Measurements from ENCODE around the gene TMEM19.

TMEM19 gene

DNA sequence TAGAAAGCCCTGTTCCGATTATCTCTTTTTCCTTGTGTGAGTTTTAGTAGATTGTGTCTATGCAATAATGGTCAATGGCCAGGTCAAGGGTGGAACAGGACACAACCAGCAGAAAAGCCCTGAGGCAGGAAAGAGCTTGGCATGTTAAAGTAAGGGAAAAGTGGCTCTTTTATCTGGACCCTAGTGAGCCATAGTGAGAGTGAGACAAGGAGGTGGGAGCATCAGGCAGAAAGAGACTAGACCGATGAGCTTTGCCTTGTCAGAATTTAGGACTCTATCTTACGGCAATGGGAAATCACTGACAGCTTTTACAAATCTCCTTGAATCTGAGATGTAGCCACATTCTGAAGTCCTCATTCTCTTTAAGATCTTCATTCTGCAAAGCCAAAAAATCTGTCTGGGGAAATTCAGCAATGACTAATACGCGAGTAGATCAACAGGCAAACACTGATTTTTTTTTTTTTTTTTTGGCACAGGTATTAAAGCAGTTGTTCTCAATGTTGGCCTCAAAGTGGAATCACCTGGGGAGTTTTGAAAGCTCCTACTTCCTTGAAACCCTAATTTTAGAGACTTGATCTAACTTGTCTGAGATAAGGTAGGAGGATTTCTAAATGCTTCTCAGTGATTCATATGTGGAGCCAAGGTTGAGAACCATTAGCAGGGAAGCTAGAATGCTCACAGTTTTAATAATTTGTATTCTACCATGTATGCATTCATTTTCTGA is 33.9 kb downstream of the TMEM19 start:
- no peak for DNase-seq (ENCODE audit: low spot score)

DNA sequence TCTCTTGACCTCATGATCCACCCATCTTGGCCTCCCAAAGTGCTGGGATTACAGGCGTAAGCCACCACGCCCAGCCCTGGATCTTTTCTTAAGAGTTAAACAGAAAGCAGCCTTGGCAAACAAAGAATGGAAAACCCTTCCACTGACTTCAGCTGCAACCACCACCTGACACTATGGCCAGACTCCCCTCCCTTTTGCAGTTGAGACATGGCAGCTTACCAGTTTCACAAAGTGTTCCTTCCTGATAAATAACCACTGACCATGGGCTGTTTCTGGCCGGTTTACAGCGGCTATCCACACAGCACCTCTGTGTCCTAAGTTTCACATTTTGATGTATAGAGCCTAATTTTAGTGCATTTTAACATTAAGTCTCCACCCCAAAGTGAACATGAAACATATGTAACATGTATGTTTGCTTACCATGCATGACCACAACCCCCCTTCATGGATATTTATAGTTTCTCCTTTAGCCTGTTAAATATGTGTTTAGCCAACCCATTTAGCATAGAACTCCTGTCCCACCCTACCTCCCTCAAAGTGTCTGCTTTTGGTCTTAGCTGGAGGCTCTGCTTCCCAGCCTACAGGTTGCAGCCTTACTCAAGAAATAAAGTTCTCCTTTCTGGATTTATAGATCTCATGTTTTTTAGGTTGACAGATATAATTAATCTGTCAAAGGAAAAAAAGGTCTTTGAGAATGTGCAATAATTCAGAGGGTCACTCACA is 36.1 kb downstream of the TMEM19 start:
- DNase-seq (ENCODE audit: low spot score): no peak

DNA sequence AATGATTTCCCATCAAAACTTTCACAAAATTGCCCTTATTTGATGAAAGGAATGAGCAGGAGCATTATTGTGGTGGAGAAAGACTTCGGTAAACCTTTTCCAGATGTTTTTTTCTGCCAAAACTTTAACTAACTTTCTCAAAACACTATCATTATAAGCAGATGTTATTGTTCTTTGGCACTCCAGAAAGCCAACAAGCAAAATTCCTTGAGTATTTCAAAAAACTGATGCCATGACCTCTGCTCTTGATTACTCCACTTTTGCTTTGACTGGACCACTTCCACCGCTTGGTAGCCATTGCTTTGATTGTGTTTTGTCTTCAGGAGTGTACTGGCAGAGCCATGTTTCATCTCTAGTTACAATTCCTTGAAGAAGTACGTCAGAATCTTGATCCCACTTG is 39.1 kb downstream of the TMEM19 start:
- no peak for DNase-seq (ENCODE audit: low spot score)

DNA sequence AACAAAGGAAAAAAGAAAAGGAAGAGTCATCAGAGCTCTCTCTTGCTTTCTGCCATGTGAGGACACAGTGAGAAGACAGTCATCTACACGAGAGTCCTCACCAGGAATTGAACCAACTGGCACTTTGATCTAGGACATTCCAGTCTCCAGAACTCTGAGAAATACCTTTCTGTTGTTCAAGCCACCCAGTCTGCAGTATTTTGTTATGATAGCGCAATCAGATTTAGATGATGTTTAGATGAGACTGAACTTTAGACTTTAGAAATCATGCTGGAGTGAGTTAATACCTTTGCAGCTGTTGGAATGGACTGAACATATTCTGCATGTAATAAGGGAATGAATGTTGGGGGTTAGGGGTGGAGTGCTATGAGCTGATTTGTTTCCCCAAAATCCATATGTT is 40.7 kb downstream of the TMEM19 start:
- no peak for DNase-seq (ENCODE audit: low spot score)

DNA sequence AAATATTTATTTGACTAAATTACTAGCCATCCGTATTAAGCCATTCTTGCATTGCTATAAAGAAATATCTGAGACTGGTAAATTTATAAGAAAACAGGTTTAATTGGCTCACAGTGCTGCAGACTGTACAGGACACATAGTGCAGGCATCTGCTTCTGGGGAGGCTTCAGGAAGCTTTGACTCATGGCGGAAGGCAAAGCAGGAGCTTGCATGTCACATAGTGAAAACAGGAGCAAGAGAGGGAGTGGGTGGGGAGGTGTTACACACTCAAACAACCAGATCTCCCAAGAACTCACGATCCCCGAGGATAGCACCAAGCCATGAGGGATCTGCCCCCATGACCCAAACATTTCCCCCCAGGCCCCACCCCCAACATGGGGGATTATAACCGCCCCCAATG is 42.1 kb downstream of the TMEM19 start:
- no peak for DNase-seq (ENCODE audit: low spot score)

DNA sequence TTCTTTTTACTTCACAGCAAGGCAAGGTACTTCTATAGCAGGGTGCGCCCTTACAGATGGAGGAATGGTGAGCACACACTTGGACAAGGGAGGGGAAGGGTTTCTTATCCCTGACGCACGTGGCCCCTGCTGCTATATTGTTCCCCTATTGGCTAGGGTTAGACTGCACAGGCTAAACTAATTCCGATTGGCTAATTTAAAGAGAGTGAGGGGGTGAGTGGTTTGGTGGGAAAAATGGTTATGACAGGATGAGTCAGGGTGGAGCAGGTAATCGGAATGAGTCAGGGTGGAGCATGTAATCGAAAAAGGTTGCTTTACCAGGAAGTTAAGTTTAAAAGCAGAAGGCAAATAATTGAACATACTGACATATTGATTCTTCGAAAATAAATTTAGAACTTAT is 45.1 kb downstream of the TMEM19 start:
- DNase-seq (ENCODE audit: low spot score): no peak

DNA sequence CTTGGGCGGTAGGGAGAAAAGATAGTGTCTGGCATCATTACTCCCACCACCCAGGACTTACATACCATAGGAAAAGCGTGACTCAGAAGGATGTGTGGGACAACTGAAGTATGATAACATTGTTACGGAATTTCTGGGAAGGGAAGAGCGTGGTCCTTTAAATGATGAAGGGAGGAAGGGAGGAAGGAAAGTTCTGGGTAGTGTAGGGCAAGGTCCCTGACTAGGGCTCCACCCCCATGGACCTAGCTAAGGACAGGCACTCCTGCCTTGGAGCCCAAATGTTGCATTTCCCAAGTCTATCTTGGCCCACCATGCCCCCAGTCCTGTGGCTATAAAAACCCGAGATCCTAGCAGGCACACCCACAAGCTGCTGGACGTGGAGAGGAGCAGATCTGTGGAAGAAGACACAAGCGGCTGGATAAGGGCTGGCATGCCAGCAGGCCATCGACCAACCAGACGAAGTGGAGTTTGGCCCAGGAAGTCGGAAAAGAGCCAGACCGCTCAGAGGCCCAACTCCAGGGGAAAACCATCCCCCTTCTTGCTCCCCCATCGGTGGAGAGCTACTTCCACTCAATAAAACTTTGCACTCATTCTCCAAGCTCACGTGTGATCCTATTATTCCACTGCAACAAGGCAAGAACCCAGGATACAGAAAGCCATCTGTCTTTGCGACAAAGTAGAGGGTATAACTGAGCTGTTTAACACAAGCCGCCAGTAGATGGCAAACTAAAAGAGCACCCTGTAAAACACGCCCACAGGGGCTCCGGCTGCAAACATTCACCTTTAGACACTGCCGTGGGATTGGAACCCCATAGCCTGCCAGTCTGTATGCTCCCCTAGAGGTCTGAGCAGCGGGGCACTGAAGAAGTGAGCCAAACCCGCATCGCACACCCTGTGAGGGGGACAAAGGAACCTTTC is 45.8 kb downstream of the TMEM19 start:
- DNase-seq (ENCODE audit: low spot score): peak; percentile 14

DNA sequence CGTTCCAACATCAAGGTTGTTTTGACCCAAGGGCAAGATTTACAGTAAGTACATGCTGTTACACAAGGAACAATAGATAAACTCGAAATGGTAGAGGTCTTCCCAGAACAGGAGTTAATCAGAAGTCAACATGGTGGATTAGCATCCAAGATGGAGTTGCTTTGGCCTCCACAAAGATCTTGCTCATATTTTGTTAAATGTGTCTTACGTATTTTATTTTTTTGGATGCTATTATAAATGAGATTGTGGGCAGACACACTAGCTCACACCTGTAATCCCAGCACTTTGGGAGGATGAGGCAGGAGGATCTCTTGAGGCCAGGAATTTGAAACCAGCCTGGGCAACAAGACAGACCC is 46.5 kb downstream of the TMEM19 start:
- no peak for DNase-seq (ENCODE audit: low spot score)

DNA sequence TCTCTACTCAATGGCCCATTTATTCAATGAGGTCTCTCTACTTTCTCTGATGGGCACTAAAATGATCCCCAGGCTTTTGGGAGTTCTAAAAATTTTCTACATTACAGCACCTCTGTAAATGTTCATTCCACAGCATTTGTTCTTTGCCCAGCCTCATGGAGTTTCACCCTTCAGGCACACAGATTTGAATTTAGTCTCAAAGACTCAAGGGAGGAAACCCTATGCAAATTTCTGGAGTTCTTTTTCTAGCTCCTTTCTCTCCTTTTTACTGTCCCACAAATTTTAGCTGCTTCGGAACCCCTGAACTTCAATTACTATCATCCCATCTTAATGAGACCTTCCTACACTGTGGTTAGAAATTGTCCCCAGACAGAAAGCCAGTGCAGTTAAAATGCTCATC is 51.3 kb downstream of the TMEM19 start:
- DNase-seq (ENCODE audit: low spot score): no peak

DNA sequence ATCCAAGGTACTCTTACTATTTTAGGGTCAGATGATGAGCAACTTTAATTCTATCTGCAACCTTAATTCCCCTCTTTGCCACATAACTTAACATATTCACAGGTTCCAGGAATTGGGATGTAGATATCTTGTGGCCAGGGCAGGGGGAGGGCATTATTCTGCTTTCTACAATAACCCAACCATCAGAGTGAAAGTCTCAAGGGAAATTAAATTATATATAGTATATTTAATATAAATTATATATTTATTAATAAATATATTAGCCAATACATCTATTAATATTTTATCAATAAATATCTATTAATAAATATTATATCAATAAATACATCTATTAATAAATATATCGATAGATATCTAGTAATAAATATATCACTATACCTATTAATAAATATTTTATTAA is 57.1 kb downstream of the TMEM19 start:
- no peak for DNase-seq (ENCODE audit: low spot score)

DNA sequence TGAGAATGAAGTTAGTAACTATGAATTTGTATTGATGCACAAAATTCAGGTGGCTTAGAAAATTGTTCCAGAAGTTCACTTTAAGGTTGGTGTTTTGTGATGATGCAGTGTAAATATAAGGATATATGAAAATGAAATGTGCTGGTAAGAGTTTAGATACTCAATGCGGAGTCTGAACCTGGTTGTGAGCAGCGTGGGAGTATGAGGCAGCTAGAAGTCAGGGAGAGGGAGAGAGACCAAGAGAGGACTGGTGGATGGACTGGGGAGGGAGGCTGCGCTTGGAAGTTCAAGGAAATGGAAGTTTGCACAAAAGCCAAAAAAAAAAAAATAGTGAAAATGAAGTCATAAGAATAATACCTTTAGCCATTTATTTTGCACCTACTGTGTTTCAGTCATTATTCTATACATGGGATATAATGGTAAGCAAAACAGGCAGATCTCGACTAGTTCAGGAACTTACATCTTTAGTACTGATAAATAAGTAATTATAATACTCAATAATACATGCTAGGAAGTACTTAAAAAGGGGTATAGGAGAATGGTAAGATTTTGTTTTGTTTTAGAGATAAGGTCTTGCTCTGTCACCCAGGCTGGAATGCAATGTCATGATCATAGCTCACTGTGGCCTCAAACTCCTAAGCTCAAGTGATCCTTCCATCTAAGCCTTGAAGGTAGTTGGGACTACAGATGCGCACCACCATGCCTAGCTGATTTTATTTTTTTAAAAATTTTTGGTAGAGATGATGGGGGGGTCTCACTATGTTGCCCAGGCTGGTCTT is 58.8 kb downstream of the TMEM19 start:
- no peak for DNase-seq (ENCODE audit: low spot score)

DNA sequence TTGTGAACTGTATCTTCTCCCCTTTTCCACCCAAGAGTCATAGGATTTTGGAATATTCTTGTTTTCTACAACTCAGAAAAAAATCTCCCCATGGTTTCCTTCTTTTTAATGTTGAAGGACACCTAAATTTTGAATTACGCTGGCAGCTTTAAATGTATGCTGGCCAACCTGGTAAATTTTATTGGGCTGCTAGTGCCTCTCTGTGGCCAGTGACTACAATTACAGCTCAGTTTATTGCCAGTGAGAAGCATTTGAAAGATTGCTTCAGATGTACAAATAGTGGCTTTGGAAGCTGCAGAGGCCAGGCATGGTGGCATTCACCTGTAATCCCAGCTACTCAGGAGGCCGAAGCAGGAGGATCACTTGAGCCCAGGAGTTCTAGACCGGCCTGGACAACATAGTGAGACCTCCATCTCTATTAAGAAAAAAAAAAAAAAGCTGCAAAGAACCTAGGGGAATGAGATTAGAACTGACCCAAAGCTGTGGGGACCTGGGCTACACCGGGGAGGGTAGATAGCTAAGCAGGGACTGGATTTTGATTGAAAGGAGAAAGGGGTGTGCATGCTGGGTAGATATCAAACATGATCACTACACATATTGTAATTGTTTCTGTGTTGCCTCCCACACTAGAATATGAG is 61.2 kb downstream of the TMEM19 start:
- DNase-seq (ENCODE audit: low spot score): peak; percentile 76

DNA sequence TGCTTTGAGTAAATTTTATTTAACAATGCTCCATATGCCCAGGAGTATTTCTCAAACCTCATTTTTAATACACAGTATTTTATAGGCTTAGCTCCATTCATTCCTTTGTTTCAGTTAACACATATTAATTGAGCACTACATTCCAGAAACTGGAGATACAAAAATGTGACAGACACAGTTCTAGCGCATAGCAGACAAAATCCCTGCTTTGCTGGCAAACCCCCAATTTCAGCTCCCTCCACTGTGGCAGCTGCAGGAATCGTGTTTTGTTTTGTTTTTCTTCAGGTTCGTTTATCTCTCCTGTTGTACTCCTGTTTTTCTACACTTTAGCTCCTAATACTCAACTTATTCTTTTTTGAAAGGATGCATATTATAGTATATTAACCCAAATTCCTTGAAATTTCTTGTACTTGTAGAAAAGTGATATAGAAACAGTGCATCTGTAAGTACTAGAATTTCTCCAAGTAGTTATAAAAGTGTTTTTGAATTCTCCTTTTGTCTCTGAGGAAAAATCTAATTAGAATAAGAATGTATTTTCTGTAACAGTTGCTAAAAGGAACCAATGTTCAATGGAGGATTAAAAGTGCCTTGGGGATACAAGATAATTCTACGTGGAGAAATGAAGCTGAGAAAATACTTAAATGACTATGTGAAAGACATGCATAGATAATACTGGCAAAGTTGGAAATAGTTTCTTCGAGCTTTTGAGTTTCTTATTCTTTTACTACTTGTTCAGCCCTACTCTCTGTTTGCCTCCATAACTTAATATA is 62.4 kb downstream of the TMEM19 start:
- no peak for DNase-seq (ENCODE audit: low spot score)

DNA sequence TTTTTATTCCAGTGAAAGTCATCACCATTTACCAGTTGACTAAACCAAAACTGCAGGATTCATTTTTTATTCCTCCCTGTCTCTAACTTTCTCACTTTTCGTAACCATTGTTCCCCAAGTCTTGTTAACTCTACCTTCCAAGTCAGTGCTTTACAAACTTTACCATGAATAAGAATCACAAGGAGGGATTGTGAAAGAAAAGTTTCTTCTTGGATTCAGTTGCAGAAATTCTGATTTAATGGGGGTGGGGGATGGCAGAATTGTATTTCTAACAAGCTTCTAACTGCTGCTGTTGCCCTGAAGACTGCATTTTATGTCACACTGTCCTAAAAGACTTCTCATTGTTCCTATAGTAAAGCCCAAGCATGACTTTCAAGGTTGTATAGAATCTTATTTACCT is 63.8 kb downstream of the TMEM19 start:
- DNase-seq (ENCODE audit: low spot score): no peak

DNA sequence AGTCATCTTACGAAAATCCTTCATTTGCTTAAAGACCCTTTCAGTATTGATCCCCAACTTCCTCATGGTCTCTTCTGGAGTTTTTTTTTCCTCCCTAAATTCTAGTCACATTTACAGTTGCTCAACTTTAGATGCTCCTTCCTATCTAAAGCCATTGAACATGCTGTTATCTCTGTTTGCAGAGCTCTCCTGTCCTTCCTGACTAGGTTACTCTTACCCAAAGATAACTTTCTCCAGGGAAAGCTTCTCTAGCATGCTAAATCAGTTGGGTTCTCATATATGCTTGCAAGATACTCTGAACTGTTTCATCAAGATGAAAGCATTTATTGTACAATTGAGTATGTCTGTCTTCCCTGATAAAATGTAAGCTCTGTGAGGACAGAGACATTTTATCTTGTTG is 67.0 kb downstream of the TMEM19 start:
- DNase-seq (ENCODE audit: low spot score): no peak
